Stimulated activated CD4-positive, alpha-beta T cell treated with anti-CD3 and anti-CD28 coated beads, Interleukin-1b, Interleukin-23, amount 100 ng/mL, for 48 hours (primary cell): ENCODE measurements around the gene SKA1.

Experiments used
- DNase-seq: peaks from one replicate; pipeline ENCODE4 v3.0.0-alpha.2; 2020

The SKA1 gene

GRCh38 chr18:50374753-50375391, at the start of gene SKA1:
TSS of gene SKA1 (plus strand) at chr18:50375046. CDS start at chr18:50375831, 785 bp downstream.
- peak; percentile 93 for DNase-seq

GRCh38 chr18:50327983-50328382, 46.9 kb upstream of the SKA1 start:
- no peak for DNase-seq

GRCh38 chr18:50330176-50330575, 44.7 kb upstream of the SKA1 start:
- DNase-seq = no peak

GRCh38 chr18:50331691-50332090, 43.2 kb upstream of the SKA1 start:
- DNase-seq = no peak

GRCh38 chr18:50334546-50335152, 40.2 kb upstream of the SKA1 start:
- no peak for DNase-seq

GRCh38 chr18:50338122-50338521, 36.7 kb upstream of the SKA1 start:
- DNase-seq = no peak

GRCh38 chr18:50338715-50339114, 36.1 kb upstream of the SKA1 start:
- DNase-seq = no peak

GRCh38 chr18:50340078-50340477, 34.8 kb upstream of the SKA1 start:
- no peak for DNase-seq

- DNase-seq = no peak
These were observed 33.4 kb upstream of the SKA1 start for GRCh38 chr18:50341443-50341842.

- no peak for DNase-seq
These were observed 24.1 kb upstream of the SKA1 start for GRCh38 chr18:50350699-50351098.

- DNase-seq = no peak
These were observed 18.6 kb upstream of the SKA1 start for GRCh38 chr18:50356036-50356945.

GRCh38 chr18:50358844-50359243, 16.0 kb upstream of the SKA1 start:
- no peak for DNase-seq

GRCh38 chr18:50359806-50360205, 15.0 kb upstream of the SKA1 start:
- no peak for DNase-seq

- no peak for DNase-seq
These were observed 14.2 kb upstream of the SKA1 start for GRCh38 chr18:50360611-50361010.

GRCh38 chr18:50369672-50370071, 5.2 kb upstream of the SKA1 start:
- DNase-seq = no peak

GRCh38 chr18:50372743-50373142, 2.1 kb upstream of the SKA1 start:
- no peak for DNase-seq

GRCh38 chr18:50373561-50374219, 1.2 kb upstream of the SKA1 start:
- no peak for DNase-seq

- DNase-seq = no peak
These were observed 560 bp upstream of the SKA1 start for GRCh38 chr18:50374220-50374752.

- DNase-seq = no peak
These were observed 2.4 kb downstream of the SKA1 start for GRCh38 chr18:50377061-50377798.

- DNase-seq = no peak
These were observed 14.1 kb downstream of the SKA1 start for GRCh38 chr18:50388988-50389387.

GRCh38 chr18:50393802-50394201, 19.0 kb downstream of the SKA1 start:
- DNase-seq = no peak

- no peak for DNase-seq
These were observed 20.2 kb downstream of the SKA1 start for GRCh38 chr18:50395093-50395492.
